Measurements from ENCODE around the gene ICAM1. TPM values are rescaled to one million over a fixed set of nuclear protein-coding genes. Genes with fewer than 3 reads are reported as not detected.

The ICAM1 gene
- total and polyA plus RNA-seq, 10 of the 15 experiments (the other 5 are each of a cell fraction or from before 2014, with no cell fraction given), result 7.6 to 115 (median 60.2) TPM

GRCh38 chr19:10329555-10329954 lies 58.6 kb downstream of the ICAM1 start:
- FAIRE-seq (no peak), DNase-seq (ENCODE audit: low read depth, low spot score) (no peak), ATAC-seq (no peak)
- BruUV-seq (replicated peaks), result no TSS peak
- no peaks in the 10 kb centered on the region for H3K27me3 ChIP-seq (replicated peaks in 1 of 2; ENCODE audit: control insufficient read depth in 2 of 2, insufficient read depth in 2 of 2, low read length in 1 of 2)
- ChIA-PET CTCF (no interaction called here), RAD21 (ENCODE audit: unreplicated experiment) (interaction anchor here (1.3 to 1.4 kb wide), 2 partner anchors 59 to 60 kb away, joined by 4 to 7 read pairs; no protein-coding TSS in a partner anchor), SMC1A (ENCODE audit: uncharacterized antibody, unreplicated experiment) (no interaction called here), POLR2A (interaction anchor here (0.8 kb wide), 1 partner anchor 58 kb away, joined by 3 read pairs; no protein-coding TSS in a partner anchor)
- no peak overlapping the region for H3K4me3 ChIP-seq
- H3K36me3 ChIP-seq (ENCODE audit: control insufficient read depth in 2 of 2, insufficient read depth in 2 of 2, low read length in 1 of 2), result peaks cover 22 to 35% of the 10 kb centered on the region in 2 experiments
- H3K9ac ChIP-seq (ENCODE audit: control insufficient read depth, insufficient read depth, low read length), result no peak overlapping the region
- H3K4me2 ChIP-seq (ENCODE audit: control insufficient read depth, insufficient read depth), result no peak overlapping the region
- H3K9me3 ChIP-seq (replicated peaks; ENCODE audit: control insufficient read depth, insufficient read depth, low read length), result no peaks in the 10 kb centered on the region
- peaks cover 14% of the 10 kb centered on the region for H3K4me1 ChIP-seq (ENCODE audit: control insufficient read depth, insufficient read depth, low read length)
- no peaks in the 10 kb centered on the region for H4K20me1 ChIP-seq (ENCODE audit: control insufficient read depth, insufficient read depth)
- intact Hi-C loops (cut with micrococcal nuclease; ENCODE audit: unreplicated experiment) (no loop called here), in situ Hi-C loops (cut with MboI) (no loop called here)
- TF ChIP-seq TBL1XR1 (IDR thresholded peaks at IDR 0.05; ENCODE audit: low read depth, low read length) (no peak), SMARCA5 (IDR thresholded peaks at IDR 0.05) (no peak), MYC (IDR thresholded peaks at IDR 0.05; ENCODE audit: insufficient read depth, insufficient read length, insufficient replicate concordance, low read length, severe bottlenecking) (no peak), GATAD2B (conservative IDR thresholded peaks at IDR 0.05; ENCODE audit: low read depth) (no peak), ZZZ3 (IDR thresholded peaks at IDR 0.05; ENCODE audit: control insufficient read depth, insufficient read length, low read depth) (no peak), TAF1 (IDR thresholded peaks at IDR 0.05; ENCODE audit: borderline replicate concordance, low read depth, low read length) (no peak)
- TF ChIP-seq, protein P1, sequence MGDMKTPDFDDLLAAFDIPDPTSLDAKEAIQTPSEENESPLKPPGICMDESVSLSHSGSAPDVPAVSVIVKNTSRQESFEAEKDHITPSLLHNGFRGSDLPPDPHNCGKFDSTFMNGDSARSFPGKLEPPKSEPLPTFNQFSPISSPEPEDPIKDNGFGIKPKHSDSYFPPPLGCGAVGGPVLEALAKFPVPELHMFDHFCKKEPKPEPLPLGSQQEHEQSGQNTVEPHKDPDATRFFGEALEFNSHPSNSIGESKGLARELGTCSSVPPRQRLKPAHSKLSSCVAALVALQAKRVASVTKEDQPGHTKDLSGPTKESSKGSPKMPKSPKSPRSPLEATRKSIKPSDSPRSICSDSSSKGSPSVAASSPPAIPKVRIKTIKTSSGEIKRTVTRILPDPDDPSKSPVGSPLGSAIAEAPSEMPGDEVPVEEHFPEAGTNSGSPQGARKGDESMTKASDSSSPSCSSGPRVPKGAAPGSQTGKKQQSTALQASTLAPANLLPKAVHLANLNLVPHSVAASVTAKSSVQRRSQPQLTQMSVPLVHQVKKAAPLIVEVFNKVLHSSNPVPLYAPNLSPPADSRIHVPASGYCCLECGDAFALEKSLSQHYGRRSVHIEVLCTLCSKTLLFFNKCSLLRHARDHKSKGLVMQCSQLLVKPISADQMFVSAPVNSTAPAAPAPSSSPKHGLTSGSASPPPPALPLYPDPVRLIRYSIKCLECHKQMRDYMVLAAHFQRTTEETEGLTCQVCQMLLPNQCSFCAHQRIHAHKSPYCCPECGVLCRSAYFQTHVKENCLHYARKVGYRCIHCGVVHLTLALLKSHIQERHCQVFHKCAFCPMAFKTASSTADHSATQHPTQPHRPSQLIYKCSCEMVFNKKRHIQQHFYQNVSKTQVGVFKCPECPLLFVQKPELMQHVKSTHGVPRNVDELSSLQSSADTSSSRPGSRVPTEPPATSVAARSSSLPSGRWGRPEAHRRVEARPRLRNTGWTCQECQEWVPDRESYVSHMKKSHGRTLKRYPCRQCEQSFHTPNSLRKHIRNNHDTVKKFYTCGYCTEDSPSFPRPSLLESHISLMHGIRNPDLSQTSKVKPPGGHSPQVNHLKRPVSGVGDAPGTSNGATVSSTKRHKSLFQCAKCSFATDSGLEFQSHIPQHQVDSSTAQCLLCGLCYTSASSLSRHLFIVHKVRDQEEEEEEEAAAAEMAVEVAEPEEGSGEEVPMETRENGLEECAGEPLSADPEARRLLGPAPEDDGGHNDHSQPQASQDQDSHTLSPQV (IDR thresholded peaks at IDR 0.05), result no peak
- TF ChIP-seq, protein P2, sequence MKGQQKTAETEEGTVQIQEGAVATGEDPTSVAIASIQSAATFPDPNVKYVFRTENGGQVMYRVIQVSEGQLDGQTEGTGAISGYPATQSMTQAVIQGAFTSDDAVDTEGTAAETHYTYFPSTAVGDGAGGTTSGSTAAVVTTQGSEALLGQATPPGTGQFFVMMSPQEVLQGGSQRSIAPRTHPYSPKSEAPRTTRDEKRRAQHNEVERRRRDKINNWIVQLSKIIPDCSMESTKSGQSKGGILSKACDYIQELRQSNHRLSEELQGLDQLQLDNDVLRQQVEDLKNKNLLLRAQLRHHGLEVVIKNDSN (IDR thresholded peaks at IDR 0.05; ENCODE audit: borderline replicate concordance, extremely low read length, insufficient read depth, low read depth, low read length), result no peak
- peaks cover 34% of the 10 kb centered on the region for H3K79me2 ChIP-seq (ENCODE audit: control insufficient read depth, insufficient read depth, low read length)
- 96% methylated on average over 13 of the region's 13 CpGs for WGBS (ENCODE audit: insufficient coverage, insufficient replicate concordance, low lambda C conversion rate, missing lambda C conversion rate)
- H2AFZ ChIP-seq (ENCODE audit: control insufficient read depth, low read depth, low read length), result no peak overlapping the region
- H3K27ac ChIP-seq (ENCODE audit: control insufficient read depth, insufficient read depth), result no peak overlapping the region

All from GM12878 (cell line).